GM21723 (cell line): ENCODE measurements around the gene AKAP6.

Source experiments
- ATAC-seq: cut with Tn5 transposase; IDR thresholded peaks from one replicate; pipeline ENCODE4 v1.9.1; 2021; ENCODE audit warnings: mild to moderate bottlenecking, moderate library complexity; ENCODE audit not compliant: unreplicated experiment

AKAP6 gene

DNA sequence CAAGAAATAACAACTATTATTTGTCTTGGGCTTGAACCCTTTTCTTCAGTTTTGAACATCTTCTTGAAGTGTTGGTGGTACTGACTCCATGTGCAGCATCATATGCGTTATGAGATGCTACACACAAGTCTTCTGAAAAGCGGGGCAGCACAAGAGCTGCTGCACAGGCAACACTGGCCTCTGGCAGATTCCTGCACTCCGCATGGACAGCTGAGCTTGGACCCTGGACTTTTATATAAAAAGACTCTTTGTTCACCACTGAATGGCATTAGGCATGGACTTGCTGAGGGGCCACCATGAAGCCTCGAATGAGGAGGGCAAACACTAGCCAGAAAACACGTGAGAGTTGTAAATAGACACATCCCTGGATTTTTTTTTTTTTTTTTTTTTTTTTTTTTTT is 398.7 kb downstream of the AKAP6 start:
- no peak for ATAC-seq

DNA sequence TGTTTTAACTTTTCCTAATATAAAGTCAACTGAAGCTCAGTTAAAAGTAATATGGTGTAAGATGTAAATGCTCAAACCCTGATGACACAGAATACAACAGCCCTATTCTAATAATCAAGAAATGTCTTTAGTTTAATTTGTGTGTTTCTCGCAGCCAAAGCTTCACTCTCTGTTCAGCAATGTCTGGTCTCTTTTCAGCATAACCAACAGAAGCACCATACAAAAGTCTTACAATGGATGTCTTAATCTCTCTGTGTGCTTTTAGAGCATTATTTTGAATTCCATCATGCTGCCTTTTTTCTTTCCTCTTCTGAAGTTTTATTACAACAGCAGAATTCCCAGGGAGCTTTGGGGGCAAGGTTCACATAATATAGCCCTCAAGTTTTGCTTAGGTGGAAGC is 399.4 kb downstream of the AKAP6 start:
- no peak for ATAC-seq

DNA sequence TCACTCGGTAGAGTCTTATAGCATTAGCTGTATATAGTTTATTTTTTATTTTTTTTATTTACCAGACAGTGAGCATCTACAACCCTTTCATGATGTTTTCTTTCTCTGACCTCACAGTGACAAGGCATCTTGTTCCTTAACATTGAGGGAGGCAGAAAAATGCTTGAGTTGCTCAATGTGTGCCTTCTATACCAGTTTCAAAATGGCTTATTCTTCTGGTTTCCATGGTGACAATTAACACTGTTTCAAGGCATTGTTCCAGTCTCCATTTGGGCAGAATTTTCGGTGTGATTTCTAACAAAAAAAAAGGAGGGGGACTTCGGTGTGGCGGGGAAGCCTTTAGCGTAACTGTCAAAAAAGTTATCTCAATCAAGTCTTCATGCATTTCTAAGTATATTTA is 399.9 kb downstream of the AKAP6 start:
- ATAC-seq, result no peak

DNA sequence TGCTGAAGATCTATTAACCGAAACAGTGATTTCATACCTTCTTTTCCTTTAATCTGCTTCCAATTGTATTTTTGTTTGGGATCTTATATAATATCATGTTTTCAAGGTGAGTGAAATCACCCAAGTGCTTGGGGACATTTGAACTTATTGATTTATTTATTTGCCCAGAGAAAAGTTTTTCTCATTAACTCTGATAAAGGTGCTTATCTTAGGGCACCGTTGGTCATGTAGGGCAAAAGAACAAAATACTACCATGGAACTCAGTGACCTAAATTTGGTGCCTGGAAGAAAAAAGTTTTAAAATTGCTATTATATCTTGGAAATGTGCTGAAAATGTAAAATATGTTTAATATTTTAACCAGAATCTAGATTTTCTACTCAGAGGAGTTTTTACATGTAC is 402.2 kb downstream of the AKAP6 start:
- ATAC-seq, result no peak

DNA sequence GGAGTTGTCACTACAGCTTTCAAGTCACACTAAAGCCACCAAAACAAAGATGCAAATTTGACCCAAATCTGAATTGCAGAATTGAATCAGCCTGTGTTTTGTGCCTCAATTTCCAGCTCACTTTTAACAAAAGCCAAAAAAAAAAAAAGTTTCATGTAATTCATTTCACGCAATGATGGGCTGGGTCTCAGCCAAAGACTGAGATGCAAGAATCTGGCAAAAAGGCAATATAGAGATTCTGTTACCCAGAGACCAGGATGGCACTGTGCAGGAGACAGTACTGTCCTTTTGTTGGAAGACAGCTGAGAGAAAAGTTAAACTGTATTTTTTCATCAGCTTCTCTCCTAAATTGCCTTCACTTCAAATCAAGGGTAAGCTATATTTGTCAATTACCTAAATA is 403.9 kb downstream of the AKAP6 start:
- no peak for ATAC-seq

DNA sequence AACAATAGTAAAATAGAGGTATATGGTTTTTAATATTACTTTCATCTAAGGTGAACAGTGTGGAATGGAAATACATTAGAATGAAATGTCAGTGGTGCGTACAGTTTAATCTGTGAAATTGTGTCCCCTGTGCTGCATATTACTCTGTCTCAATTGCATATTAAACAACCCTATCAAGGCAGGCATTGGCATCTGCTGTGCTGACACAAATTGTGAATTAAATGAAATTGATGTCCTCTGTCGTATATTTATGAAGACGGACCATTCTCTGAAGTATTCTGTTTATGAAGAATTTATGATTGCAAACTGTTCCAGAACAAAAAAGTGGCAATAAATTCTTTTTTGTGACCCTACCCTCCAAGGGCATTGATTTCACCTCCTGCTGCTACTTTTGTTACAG is 405.2 kb downstream of the AKAP6 start:
- ATAC-seq, result no peak

DNA sequence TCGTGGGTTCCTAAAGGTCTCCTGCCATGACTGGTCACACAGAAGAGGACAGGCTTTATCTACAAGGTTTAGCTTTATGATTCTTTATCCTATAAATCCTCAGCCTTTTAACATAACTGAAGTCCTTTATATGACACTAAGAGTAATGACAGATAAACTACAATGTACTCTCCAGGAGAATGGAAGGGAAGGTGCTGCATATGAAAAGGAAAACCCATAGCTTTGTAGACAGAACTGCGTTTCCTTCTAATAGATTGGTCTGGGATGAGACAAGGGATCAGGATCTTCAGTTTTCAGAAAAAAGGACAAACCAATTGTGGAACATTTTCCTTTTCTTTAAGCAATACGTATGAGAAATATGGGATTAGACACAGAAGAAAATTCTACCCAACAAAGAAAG is 408.5 kb downstream of the AKAP6 start:
- no peak for ATAC-seq

DNA sequence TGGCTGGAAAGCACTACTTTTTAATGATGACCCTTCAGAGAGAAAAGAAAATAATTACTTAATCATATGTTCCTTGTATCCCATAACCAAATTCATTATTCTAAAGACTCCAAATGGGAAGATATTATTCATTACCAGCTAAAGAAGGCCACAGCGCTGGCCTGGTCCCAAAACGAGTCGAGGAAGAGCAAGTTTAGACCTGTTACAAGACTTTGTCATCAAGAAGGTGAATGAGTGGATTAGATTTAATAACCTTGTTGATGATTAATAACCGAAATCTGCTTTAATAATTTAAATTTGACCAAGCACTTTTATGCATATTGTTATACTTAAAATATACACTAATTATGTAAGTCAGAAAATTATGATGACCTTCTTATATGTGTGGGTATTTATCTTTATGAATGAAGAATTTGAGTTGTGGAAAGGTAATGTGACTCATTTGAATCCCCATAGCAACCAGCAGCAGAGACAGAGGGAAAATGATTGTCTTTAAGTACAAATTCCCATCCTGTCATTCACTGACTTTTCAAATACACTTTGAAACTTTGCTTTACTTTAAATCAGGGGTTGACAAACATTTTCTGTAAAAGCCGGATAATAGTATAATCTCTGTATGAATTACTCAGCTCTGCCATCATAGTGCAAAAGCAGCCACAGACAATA is 409.2 kb downstream of the AKAP6 start:
- ATAC-seq, result no peak

DNA sequence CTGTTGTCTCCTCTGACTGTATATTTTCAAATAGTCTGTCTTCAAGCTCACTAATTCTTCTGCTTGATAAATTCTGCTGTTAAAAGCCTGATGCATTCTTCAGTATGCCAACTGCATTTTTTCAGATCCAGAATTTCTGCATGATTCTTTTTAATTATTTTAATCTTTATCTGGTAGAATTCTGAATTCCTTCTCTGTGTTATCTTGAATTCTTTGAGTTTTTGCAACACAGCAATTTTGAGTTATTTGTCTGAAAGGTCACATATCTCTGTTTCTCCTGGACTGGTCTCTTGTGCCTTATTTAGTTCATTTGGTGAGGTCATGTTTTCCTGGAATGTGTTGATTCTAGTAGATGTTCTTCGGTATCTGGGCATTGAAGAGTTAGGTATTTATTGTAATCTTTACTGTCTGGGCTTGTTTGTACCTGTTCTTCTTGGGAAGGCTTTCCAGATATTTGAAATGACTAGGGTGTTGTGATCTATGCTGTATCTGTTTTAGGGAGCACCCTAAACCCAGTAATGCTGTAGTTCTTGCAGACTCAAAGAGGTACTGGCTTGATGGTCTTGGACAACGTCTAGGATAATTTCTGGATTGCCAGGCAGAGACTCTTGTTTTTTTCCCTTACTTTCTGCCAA is 415.8 kb downstream of the AKAP6 start:
- ATAC-seq, result no peak

DNA sequence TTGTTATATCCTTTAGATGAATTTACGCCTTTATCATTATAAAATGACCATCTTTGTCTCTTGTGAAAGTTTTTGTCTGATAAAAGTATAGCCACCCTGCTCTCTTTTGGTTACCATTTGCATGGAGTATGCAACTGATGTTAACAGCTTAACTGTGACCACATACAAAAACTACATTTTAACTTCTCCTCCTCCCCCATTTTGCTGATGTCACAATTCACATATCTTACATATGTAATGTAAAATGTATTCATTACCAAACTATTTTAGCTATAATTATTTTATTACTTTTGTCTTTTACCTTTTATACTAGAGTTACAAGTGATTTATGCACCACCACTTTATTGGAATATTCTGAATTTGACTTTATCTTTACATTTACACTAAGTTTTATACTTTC is 425.1 kb downstream of the AKAP6 start:
- ATAC-seq, result no peak

DNA sequence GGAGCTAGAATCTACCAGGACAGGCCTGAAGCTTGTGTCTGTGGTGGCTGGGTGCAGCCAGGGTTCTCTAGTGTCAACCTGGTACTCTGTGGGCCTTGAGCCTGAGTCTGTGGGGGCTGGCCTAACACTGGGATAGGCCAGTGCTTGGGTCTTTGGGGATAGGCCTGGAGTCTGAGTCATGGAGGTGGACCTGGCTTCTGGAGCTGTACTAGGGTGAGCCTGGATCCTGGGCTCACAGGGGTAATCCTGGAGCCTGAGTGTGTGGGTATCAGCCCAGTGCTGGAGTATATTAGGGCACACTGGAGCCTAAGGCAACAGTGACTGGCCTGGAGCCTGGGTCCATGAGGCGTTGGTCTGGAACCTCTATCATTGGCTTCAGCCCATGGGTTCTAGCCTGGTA is 427.1 kb downstream of the AKAP6 start:
- no peak for ATAC-seq

DNA sequence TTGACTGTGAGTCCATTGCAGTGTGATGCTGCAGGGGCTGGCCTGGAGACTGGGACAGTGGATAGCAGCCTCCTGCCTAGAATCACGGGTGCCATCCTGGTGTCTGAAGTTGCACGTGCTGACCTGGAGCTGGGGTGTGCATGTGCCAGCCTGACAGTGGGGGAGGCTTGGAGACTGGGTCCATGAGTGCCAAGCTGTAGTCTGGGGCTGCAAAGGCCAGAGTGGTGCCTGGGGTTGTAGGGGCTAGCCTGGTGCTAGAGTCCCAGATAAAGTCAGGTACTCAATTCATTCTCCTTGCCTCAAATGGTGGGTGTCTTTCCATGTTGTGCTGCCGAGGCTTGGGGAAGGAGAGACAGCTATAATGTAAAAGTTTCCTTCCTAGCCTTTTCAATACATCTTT is 427.7 kb downstream of the AKAP6 start:
- no peak for ATAC-seq

DNA sequence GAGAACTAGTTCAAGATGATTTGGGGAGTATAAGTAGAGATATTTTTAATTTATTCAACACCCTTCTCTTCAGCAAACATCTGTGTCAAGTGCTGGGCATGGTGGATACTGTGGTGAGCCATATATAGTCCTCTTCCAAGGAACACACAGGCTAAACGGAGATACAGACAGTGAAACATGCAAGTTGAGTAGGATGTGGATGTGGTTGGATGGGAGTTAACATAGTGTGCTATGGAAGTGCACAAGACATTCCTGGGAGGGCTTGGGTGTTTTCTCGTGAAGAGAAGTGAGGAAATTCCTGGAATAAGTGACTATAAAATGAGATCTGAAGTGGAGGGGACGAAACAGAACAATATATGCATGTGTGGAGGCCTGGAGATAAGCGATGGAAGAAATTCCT is 428.5 kb downstream of the AKAP6 start:
- ATAC-seq, result no peak

DNA sequence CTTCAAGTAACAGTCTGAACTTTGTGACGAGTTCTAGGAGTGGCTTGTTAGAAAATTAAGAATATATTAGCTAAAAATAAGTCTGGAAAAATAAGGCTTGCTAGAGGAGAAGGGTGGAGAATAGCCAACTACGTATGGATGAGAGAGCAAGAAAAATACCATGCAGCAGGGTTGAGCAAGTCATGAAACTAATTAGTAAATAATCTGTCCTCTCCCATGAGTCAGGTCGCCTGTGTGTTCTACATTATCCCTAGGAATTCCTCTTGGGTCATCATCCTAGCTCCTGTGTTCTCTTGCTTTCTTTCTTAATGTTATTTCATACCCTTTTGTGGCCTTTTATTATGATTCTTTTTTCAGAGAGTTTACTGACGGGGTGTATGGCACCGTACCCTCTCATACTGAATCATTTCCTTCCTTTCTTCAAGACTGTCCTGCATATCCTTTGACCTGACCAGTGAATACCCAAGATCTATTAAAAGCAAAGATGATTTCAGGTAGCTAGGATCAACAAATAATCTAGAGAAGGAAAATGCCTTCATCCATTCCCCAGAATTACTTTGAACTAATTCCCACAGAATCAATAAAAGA is 432.4 kb downstream of the AKAP6 start:
- no peak for ATAC-seq

DNA sequence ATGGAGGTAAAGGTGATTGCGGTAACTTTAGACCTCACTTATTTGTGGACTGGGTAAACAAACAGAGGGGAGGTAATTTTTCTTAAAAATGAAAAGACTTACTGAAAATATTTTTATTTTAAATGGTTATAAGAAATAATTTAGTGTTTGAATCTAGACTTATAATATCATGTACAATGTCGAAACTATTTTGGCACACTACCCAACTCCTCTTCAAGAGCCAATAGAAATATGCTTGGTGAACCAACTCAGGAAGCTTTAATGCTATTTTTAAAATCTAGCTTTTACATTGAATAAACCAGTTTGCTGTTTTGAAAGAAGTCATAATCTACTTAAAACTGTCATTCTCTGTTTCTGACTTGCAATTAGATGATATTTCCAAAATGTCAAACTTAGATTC is 433.8 kb downstream of the AKAP6 start:
- no peak for ATAC-seq

DNA sequence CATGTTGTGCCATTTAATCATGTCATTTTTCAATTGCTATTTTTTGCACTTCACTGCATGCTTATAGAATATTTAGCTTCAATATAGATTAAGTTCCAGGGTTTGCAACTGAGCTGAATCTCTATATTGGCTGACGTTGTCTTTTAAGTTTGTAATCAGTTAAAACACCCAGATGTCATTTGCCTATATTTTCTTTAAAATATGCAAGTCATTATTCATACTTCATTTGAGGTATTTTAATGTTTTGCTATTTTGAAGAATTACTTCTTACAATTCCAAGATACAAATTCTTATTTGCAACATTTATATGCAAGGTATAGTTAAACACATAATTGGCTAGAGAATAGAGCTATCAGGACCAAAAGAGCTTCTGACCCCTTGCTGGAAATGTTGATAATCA is 434.6 kb downstream of the AKAP6 start:
- ATAC-seq, result no peak

DNA sequence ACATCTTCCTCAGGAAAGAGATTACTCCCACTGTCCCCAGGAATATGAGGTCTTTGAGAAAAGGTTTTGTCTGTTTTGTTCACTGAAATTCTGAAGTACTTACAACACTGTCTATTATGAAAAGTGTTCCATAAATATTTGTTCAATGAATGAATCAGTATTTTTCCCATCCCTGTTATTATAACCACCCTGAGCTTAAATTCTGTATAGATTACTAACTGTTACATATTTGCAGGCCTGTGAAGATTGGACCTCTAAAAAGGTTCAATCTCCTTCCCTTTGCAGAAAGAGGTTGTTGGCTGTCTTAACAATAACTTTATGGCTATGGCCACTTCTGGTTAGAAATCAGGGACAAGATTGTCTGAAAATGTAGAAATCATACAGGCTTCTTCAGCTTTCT is 435.0 kb downstream of the AKAP6 start:
- ATAC-seq, result no peak

DNA sequence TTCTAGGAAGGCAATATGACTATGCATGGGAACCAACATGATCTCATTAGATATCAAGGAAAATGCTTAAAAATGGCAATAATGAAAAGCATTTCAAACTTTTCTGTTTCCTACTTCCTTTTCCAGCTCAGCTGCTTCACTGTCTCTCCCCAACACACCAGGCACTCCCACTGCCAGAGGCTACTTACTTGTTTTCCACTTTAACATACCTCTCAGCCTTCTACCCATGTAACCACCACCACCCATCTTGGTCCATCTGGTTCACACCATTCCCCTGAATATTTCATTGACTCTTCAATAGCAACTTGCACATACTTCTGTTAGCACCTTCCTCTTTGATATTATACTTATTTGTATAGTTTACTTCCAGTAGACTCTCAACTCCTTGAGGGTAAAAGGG is 441.3 kb downstream of the AKAP6 start:
- ATAC-seq, result no peak

DNA sequence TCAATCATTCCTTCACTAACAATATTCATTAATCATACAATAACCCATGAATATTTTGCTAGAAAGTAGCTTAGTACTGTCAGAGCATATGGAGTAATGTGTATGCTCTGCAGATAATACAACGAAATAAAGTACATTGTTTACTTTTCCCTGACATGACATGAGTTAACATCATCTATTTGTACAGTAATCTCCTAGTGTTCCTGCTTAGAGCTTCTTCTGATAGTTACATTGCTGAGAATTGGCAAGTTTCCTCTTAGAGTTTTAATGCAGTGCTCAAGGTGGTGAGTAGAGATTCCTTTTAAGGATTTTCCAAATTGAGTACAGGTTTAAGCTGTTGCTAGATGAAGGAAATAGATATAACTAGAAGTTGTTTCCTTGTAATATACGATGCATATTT is 445.1 kb downstream of the AKAP6 start:
- ATAC-seq, result no peak

DNA sequence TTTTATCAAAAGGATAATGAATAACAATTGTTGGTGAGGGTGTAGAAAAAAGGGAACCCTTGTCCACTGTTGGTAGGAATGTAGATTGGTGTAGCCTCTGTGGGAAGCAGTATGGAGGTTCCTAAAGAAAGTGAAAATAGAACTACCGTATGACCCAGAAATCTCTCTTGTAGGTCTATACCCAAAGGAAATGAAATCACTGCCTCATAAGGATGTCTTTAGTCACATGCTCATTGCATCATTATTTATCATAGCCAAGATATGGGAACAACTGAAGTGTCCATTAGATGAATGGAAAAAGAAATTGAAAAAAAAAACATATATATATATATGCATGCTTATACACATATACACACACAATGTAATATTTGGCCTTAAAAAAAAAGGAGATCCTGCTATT is 450.7 kb downstream of the AKAP6 start:
- no peak for ATAC-seq

DNA sequence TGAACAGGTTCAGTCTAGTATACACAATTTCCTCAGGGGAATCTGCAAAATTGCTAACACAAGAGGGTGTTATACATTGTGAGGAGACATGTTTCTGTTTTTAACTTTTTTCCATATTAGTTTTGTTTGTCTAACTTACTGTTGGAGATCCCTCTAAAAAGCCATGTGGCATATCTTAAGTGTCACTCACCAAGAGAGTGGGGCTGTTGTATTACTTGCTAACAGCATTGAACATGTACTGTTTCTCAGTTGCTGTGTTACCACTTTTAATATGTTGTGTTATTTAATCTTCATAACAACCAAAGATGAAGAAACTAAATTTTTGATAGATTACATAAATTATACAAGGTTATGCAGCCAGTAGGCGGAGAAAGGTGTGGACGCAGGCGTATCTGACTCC is 455.3 kb downstream of the AKAP6 start:
- no peak for ATAC-seq

DNA sequence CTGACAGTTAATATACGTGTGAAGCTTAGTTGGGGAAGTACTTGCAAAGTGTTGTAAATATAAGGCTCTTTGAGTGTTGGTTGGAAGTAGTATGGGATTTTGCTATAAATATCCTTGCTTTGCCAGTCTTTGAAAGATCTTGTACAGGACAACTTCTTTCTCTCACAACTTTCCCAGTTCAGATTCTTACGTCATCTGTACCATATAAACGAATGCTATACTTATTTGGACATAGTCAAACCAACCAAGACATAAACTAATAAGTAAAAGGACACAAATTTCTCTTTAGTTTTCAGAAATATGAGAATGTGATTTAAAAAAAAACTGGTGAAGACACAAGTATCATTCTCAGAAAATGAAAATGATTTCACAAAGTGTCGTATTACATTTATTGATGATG is 456.5 kb downstream of the AKAP6 start:
- ATAC-seq, result no peak

DNA sequence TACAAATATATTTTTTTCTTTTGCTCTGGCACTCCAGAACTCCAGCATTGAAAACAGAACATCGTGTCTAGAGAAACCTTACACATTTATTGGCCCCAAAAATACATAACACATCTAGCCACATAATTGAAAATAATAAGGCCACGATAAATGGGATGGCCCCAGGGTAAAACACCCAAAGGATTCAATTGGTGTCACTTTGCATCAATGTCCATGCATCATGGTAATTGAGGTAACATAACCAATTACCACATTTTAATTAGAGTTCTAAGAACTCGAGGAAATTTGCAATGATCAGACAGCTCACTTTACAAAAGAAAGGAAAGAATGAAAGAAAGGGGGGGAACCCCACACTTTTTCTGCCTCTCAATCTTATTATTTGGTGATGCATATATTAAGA is 457.8 kb downstream of the AKAP6 start:
- no peak for ATAC-seq
